Measurements from ENCODE around the gene FAM216B.
"Not testable (repeated sequence)": the region's sequence is repeated elsewhere in the genome, so short reads cannot be mapped to it uniquely, and the experiment has no call there.

Gene FAM216B

DNA sequence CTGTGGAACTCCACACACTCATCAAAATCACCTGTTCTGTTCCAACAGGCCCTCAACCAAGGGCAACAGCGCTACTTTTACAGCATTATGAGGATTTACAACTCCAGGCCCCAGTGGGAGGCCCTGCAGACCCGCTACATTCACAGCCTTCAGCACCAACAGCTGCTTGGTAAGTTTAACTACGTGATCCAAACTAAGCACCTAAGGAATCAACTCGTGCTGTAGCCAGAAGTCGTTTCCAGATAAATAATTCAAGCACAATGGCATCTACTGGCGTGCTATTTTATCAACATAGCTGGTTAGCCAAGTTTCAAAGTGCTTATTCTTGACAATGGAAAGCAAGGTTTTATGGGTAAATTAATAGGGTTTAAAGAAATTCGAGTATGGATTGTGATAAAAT is 5.3 kb downstream of the FAM216B start:
- no peak for DNase-seq (ENCODE audit: low spot score)

- DNase-seq (ENCODE audit: low spot score): no peak
These were observed 7.2 kb downstream of the FAM216B start for GRCh38 chr13:42788601-42789000.

DNA sequence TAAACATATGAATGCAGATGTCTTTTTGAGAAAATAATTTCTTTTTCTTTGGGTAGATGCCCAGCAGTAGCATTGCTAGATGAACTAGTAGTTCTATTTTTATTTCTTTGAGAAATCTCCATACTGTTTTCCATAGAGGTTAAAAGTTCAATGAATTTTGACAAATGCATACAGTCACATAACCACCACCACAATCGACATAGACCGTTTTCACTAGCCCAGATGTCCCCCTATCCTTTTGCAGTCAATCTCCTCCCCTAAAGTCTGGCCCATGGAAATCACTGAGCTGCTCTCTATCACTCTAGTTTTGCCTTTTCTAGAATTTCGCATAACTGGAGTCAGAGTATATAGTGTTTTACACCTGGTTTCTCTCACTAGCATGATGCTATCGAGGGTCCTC is 10.8 kb downstream of the FAM216B start:
- DNase-seq (ENCODE audit: low spot score): no peak

DNA sequence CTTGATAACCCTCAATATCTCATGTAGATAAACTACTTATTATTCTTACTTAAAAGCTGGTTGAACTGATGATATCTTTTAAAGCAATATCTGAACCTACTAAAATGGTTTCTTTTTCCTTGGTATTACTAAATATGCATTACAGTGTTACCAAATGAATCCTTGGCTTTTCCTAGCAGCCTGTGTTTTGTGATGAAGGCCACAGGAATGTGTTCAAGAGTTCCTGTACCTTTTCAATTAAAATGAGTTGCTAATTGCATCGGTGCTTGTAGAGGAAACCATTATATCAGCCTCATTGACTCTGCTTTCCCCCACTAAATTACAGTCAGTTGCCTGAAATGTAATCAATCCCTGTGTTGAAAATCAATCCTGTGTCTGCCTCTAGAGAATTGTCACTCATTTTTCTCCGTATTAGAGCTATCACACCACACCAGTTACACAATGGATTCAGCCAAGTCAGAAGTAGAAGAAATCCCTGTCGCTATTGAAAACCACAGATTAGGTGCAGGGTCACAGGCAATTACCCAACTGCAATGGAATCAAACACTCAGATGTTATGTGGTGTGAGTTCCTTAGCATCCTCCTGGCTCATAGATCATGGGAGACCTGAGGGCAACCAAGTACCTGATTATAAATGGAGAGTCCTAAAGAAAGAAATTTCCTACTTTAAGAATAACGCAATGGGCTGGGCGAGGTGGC is 13.3 kb downstream of the FAM216B start:
- no peak for DNase-seq (ENCODE audit: low spot score)

GRCh38 chr13:42795666-42796065 is 14.3 kb downstream of the FAM216B start:
- no peak for DNase-seq (ENCODE audit: low spot score)

GRCh38 chr13:42796747-42797356 is 15.5 kb downstream of the FAM216B start:
- DNase-seq (ENCODE audit: low spot score): no peak

DNA sequence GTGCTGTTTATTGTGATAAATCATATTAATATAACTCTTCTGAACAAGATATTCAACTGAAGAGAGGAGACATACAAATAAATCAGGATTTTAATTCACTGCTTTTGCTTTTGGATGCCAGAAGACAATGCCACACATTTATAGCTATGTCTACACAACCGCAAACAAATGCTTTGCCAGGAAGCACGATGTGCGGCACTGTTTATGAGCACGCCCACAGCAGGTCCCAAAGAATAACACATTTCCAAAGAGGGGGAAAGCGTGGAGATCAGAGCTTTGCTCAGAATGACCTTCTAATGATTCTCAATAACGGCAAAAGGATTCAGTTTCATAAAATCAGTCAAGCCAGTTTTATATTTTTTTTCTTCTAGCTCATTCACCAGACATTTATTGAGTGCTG is 16.7 kb downstream of the FAM216B start:
- DNase-seq (ENCODE audit: low spot score): no peak

GRCh38 chr13:42800109-42800643 is 18.8 kb downstream of the FAM216B start:
- no peak for DNase-seq (ENCODE audit: low spot score)

GRCh38 chr13:42803563-42804204 is 22.3 kb downstream of the FAM216B start:
- no peak for DNase-seq (ENCODE audit: low spot score)

DNA sequence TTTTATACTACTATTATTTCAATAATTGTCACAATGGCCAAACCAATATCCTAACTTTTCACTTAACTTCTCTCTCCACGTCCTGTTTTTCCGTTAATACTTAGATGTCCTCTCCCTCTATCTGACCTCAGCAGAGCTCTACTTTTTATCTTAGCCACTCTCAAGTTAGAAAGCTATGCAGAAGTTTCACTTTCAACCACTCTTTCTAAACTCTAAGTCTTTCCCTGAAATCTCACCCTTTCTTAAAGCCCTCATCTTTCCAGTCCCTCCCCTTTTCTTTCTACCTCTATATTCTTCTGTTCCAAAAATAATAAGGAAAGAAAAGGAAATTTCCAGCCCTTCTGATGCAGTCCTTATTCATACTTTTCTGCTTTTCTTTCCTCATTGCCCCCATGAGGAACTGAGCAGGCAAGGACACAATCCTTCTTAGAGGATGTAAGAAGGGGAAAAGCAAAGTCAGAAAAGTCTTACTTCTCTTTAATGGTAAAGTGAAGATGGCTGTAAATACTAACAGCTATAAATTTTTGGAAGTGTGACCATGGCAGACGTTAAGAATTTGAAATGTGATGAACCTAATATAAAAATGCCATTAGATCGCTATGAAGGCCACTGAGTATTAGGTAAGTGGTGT is 23.0 kb downstream of the FAM216B start:
- no peak for DNase-seq (ENCODE audit: low spot score)

DNA sequence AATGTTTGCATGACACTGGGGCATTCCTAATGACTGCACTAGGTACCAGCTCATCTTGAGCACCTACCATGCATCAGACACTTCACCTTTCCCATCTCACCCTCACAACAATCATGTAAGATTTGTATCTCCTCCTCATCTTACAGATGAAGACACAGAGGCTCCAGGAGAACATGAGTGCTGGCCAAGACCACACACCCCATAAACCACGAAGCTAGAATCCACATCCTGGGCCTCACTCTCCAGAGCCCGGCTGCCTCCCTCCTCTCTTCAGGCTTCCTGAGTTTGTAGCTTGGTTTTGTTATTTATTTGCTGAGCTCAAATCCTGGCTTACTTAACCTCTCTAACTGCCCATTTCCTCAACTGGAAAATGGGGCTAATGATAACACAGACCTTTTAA is 25.9 kb downstream of the FAM216B start:
- no peak for DNase-seq (ENCODE audit: low spot score)

DNA sequence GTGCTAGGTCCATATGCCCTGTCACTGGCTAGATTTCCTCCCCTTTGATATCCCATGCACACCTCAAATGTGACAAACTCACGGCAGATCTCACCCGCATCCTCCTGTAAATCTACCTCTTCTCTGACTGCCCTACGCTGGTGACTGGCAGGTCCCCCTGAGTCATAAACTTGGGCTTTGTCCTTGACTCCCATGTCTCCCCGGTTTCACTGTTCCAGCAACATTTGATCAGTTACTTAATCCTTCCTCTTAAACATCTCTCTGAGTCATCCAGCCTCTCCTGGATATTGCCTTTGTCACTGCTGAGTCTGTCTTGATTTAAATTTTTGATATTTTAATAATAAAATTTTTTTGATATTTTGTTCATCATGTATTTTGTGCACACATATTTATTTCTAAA is 26.5 kb downstream of the FAM216B start:
- no peak for DNase-seq (ENCODE audit: low spot score)

- DNase-seq (ENCODE audit: low spot score): no peak
These were observed 27.1 kb downstream of the FAM216B start for GRCh38 chr13:42808341-42808940.

GRCh38 chr13:42812316-42812715 is 30.9 kb downstream of the FAM216B start:
- DNase-seq (ENCODE audit: low spot score): no peak

GRCh38 chr13:42814868-42815267 is 33.5 kb downstream of the FAM216B start:
- no peak for DNase-seq (ENCODE audit: low spot score)

GRCh38 chr13:42815681-42816080 is 34.3 kb downstream of the FAM216B start:
- no peak for DNase-seq (ENCODE audit: low spot score)

GRCh38 chr13:42816538-42816937 is 35.2 kb downstream of the FAM216B start:
- no peak for DNase-seq (ENCODE audit: low spot score)

DNA sequence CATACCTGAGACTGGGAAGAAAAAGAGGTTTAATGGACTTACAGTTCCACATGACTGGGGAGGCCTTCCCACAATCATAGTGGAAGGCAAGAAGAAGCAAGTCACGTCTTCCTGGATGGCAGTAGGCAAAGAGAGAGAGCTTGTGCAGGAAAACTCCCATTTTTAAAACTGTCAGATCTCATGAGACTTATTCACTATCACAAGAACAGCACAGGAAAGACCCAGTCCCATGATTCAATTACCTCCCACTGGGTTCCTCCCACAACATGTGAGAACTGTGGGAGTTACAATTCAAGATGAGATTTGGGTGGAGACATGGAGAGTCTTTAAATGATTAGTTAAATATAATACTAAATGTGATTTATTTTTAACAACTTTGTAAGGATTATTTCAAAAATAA is 38.3 kb downstream of the FAM216B start:
- not testable (repeated sequence) for DNase-seq (ENCODE audit: low spot score)

GRCh38 chr13:42820451-42820850 is 39.1 kb downstream of the FAM216B start:
- no peak for DNase-seq (ENCODE audit: low spot score)

GRCh38 chr13:42821437-42821836 is 40.1 kb downstream of the FAM216B start:
- DNase-seq (ENCODE audit: low spot score): peak; percentile 14

- DNase-seq (ENCODE audit: low spot score): peak; percentile 16
These were observed 51.1 kb downstream of the FAM216B start for GRCh38 chr13:42832341-42833096.

DNA sequence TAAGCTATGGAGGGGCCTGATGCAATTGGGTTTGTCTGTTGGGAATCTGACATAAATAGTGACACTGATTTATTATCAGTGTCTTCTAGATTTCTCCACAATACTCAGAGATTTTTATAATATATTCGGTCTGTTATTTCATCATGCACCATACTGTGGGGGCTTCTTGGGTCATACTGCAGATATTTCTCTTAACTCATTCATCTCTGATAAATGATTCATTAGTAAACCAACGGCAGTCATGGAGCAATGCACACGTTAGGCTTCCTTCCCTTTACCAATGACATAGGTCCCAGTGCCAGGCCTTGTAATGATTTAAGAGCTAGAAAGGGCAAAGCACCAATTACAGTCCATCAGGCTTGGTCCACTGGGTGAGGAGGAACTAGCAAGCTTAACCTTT is 53.6 kb downstream of the FAM216B start:
- DNase-seq (ENCODE audit: low spot score): no peak
